Measurements from ENCODE around the gene PINK1. TPM values are rescaled to one million over a fixed set of nuclear protein-coding genes. Genes with fewer than 3 reads are reported as not detected.
A peak's percentile ranks its signal among the peaks of the same experiment; 100 is the strongest.

The PINK1 gene
- total and polyA plus RNA-seq, 2 donors (not counting 1 experiment from before 2014, with no cell fraction given): 51.9 to 106 TPM

GRCh38 chr1:20590306-20590777 lies 42.9 kb upstream of the PINK1 start:
- Histone ChIP-seq H4K20me1 (ENCODE audit: control insufficient read depth, extremely low read depth, insufficient read depth, low read length) (no peaks in the 10 kb centered on the region), H2AFZ (ENCODE audit: low read length) (no peak overlapping the region), H3K4me1 (ENCODE audit: control insufficient read depth, extremely low read depth, insufficient read depth, low read length) (peaks cover 19% of the 10 kb centered on the region), H3K9me3 (ENCODE audit: control insufficient read depth, insufficient read depth, low read depth, low read length) (no peaks in the 10 kb centered on the region), H3K9ac (ENCODE audit: insufficient read depth, low read length) (no peak overlapping the region), H3K27me3 (ENCODE audit: control insufficient read depth, insufficient read depth, low read length) (no peaks in the 10 kb centered on the region), H3K36me3 (ENCODE audit: control insufficient read depth, insufficient read depth, low read length) (no peaks in the 10 kb centered on the region), H3K4me2 (ENCODE audit: extremely low read depth, insufficient read depth, low read length) (no peak overlapping the region), H3K79me2 (ENCODE audit: control insufficient read depth, insufficient read depth, low read length) (no peaks in the 10 kb centered on the region), H3K27ac (ENCODE audit: insufficient read depth, low read length) (no peak overlapping the region), H3K4me3 (replicated peaks in 1 of 4; ENCODE audit: control extremely low read depth in 1 of 4, insufficient read depth in 1 of 4, low read depth in 3 of 4, low read length in 4 of 4) (no peak overlapping the region)
- TF ChIP-seq EZH2 (IDR thresholded peaks at IDR 0.05; ENCODE audit: low read length, missing control alignments): no peak
- TF ChIP-seq, protein P1, sequence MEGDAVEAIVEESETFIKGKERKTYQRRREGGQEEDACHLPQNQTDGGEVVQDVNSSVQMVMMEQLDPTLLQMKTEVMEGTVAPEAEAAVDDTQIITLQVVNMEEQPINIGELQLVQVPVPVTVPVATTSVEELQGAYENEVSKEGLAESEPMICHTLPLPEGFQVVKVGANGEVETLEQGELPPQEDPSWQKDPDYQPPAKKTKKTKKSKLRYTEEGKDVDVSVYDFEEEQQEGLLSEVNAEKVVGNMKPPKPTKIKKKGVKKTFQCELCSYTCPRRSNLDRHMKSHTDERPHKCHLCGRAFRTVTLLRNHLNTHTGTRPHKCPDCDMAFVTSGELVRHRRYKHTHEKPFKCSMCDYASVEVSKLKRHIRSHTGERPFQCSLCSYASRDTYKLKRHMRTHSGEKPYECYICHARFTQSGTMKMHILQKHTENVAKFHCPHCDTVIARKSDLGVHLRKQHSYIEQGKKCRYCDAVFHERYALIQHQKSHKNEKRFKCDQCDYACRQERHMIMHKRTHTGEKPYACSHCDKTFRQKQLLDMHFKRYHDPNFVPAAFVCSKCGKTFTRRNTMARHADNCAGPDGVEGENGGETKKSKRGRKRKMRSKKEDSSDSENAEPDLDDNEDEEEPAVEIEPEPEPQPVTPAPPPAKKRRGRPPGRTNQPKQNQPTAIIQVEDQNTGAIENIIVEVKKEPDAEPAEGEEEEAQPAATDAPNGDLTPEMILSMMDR (conservative IDR thresholded peaks at IDR 0.05 in 1 of 2, IDR thresholded peaks at IDR 0.05 in 1 of 2; ENCODE audit: low read depth in 1 of 2, low read length in 2 of 2): no peak
- peak in 1 of 2 donors; percentile 64 for DNase-seq (ENCODE audit: low read depth in 2 of 2)

GRCh38 chr1:20593756-20594155 lies 39.5 kb upstream of the PINK1 start:
- no peak overlapping the region for H3K4me3 ChIP-seq (replicated peaks in 1 of 4; ENCODE audit: control extremely low read depth in 1 of 4, insufficient read depth in 1 of 4, low read depth in 3 of 4, low read length in 4 of 4)
- peaks cover 17% of the 10 kb centered on the region for H3K4me1 ChIP-seq (ENCODE audit: control insufficient read depth, extremely low read depth, insufficient read depth, low read length)
- no peak overlapping the region for H2AFZ ChIP-seq (ENCODE audit: low read length)
- H4K20me1 ChIP-seq (ENCODE audit: control insufficient read depth, extremely low read depth, insufficient read depth, low read length): no peaks in the 10 kb centered on the region
- H3K9me3 ChIP-seq (ENCODE audit: control insufficient read depth, insufficient read depth, low read depth, low read length): no peaks in the 10 kb centered on the region
- no peak overlapping the region for H3K27ac ChIP-seq (ENCODE audit: insufficient read depth, low read length)
- no peaks in the 10 kb centered on the region for H3K27me3 ChIP-seq (ENCODE audit: control insufficient read depth, insufficient read depth, low read length)
- no peak overlapping the region for H3K4me2 ChIP-seq (ENCODE audit: extremely low read depth, insufficient read depth, low read length)
- TF ChIP-seq, protein P1 (conservative IDR thresholded peaks at IDR 0.05 in 1 of 2, IDR thresholded peaks at IDR 0.05 in 1 of 2; ENCODE audit: low read depth in 1 of 2, low read length in 2 of 2): no peak
- no peak for TF ChIP-seq EZH2 (IDR thresholded peaks at IDR 0.05; ENCODE audit: low read length, missing control alignments)
- no peak for DNase-seq (ENCODE audit: low read depth in 2 of 2)
- H3K9ac ChIP-seq (ENCODE audit: insufficient read depth, low read length): no peak overlapping the region
- H3K36me3 ChIP-seq (ENCODE audit: control insufficient read depth, insufficient read depth, low read length): no peaks in the 10 kb centered on the region
- no peaks in the 10 kb centered on the region for H3K79me2 ChIP-seq (ENCODE audit: control insufficient read depth, insufficient read depth, low read length)

DNA sequence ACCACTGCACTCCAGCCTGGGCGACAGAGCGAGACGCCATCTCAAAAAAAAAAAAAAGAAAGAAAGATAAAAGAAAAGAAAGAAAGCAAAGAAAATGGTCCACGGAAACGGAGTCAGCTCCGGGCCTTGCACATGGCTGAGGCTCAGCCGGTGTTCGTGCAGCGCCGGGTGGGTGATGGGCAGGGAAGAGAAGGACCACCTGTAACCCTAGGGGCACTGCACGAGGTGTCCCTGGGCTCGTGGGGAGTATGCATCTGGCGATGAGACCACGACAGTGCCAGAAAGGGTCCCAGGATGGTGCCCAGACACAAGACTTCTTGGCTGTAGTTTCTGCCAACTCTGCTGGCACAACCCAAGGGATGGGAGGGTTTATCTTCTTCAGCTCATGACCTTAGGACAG lies 38.5 kb upstream of the PINK1 start:
- H3K4me1 ChIP-seq (ENCODE audit: control insufficient read depth, extremely low read depth, insufficient read depth, low read length): peaks cover 9% of the 10 kb centered on the region
- H2AFZ ChIP-seq (ENCODE audit: low read length): no peak overlapping the region
- H3K9ac ChIP-seq (ENCODE audit: insufficient read depth, low read length): no peak overlapping the region
- H3K4me3 ChIP-seq (replicated peaks in 1 of 4; ENCODE audit: control extremely low read depth in 1 of 4, insufficient read depth in 1 of 4, low read depth in 3 of 4, low read length in 4 of 4): no peak overlapping the region
- DNase-seq (ENCODE audit: low read depth in 2 of 2): no peak
- no peaks in the 10 kb centered on the region for H3K27me3 ChIP-seq (ENCODE audit: control insufficient read depth, insufficient read depth, low read length)
- H3K9me3 ChIP-seq (ENCODE audit: control insufficient read depth, insufficient read depth, low read depth, low read length): no peaks in the 10 kb centered on the region
- no peaks in the 10 kb centered on the region for H3K36me3 ChIP-seq (ENCODE audit: control insufficient read depth, insufficient read depth, low read length)
- no peak overlapping the region for H3K4me2 ChIP-seq (ENCODE audit: extremely low read depth, insufficient read depth, low read length)
- H4K20me1 ChIP-seq (ENCODE audit: control insufficient read depth, extremely low read depth, insufficient read depth, low read length): no peaks in the 10 kb centered on the region
- H3K27ac ChIP-seq (ENCODE audit: insufficient read depth, low read length): no peak overlapping the region
- TF ChIP-seq, protein P1 (conservative IDR thresholded peaks at IDR 0.05 in 1 of 2, IDR thresholded peaks at IDR 0.05 in 1 of 2; ENCODE audit: low read depth in 1 of 2, low read length in 2 of 2): no peak
- no peak for TF ChIP-seq EZH2 (IDR thresholded peaks at IDR 0.05; ENCODE audit: low read length, missing control alignments)
- no peaks in the 10 kb centered on the region for H3K79me2 ChIP-seq (ENCODE audit: control insufficient read depth, insufficient read depth, low read length)
